ENCODE results near the gene RNU5D-1. TPM values are rescaled to one million over a fixed set of nuclear protein-coding genes. Genes with fewer than 3 reads are reported as not detected.
"Not testable (repeated sequence)": the region's sequence is repeated elsewhere in the genome, so short reads cannot be mapped to it uniquely, and the experiment has no call there.

RNU5D-1 gene
- total and polyA plus RNA-seq, 10 of the 15 experiments (the other 5 are each of a cell fraction or from before 2014, with no cell fraction given) = not detected

DNA sequence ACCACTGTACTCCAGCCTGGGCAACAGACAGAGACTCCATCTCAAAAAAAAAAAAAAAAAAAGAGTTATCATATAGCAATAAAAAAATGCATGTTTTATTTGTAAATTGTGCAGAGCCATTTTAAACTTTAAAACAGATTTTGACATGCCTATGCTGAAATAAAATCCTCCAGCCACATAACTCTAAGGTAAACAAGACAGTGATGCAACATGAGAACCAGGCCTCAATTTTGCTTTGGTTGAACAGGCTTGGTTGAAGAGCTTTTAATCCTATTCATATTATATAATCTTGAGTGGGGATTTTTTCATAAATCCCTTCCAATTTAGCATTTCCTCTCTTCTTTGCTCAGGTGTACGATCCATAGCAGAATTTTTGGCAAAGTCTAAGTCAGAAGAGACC, 30.4 kb downstream of the RNU5D-1 start:
- ChIA-PET POLR2A (interaction anchor here (0.5 kb wide), 1 partner anchor 83 kb away, joined by 3 read pairs; no protein-coding TSS in a partner anchor), RAD21 (ENCODE audit: unreplicated experiment) (no interaction called here), SMC1A (ENCODE audit: uncharacterized antibody, unreplicated experiment) (interaction anchor here (1.0 kb wide), 1 partner anchor 52 kb away, joined by 3 read pairs; no protein-coding TSS in a partner anchor), CTCF (no interaction called here)
- FAIRE-seq (no peak), DNase-seq (ENCODE audit: low read depth, low spot score) (no peak), ATAC-seq (no peak)
- H3K4me3 ChIP-seq = no peak overlapping the region
- no peaks in the 10 kb centered on the region for H3K27me3 ChIP-seq (replicated peaks in 1 of 2; ENCODE audit: control insufficient read depth in 2 of 2, insufficient read depth in 2 of 2, low read length in 1 of 2)
- H3K4me2 ChIP-seq (ENCODE audit: control insufficient read depth, insufficient read depth) = no peak overlapping the region
- H3K79me2 ChIP-seq (ENCODE audit: control insufficient read depth, insufficient read depth, low read length) = no peaks in the 10 kb centered on the region
- WGBS (ENCODE audit: insufficient coverage, insufficient replicate concordance, low lambda C conversion rate, missing lambda C conversion rate) = 100% methylated on average over 1 of the region's 1 CpG
- H3K36me3 ChIP-seq (ENCODE audit: control insufficient read depth in 2 of 2, insufficient read depth in 2 of 2, low read length in 1 of 2) = no peaks in the 10 kb centered on the region
- H4K20me1 ChIP-seq (ENCODE audit: control insufficient read depth, insufficient read depth) = no peaks in the 10 kb centered on the region
- no TSS peak for BruUV-seq (replicated peaks)
- no peak overlapping the region for H2AFZ ChIP-seq (ENCODE audit: control insufficient read depth, low read depth, low read length)
- no peaks in the 10 kb centered on the region for H3K9me3 ChIP-seq (replicated peaks; ENCODE audit: control insufficient read depth, insufficient read depth, low read length)
- intact Hi-C loops (cut with micrococcal nuclease; ENCODE audit: unreplicated experiment) (no loop called here), in situ Hi-C loops (cut with MboI) (no loop called here)
- no peak overlapping the region for H3K9ac ChIP-seq (ENCODE audit: control insufficient read depth, insufficient read depth, low read length)
- H3K4me1 ChIP-seq (ENCODE audit: control insufficient read depth, insufficient read depth, low read length) = peaks cover 29% of the 10 kb centered on the region
- TF ChIP-seq, protein P1, sequence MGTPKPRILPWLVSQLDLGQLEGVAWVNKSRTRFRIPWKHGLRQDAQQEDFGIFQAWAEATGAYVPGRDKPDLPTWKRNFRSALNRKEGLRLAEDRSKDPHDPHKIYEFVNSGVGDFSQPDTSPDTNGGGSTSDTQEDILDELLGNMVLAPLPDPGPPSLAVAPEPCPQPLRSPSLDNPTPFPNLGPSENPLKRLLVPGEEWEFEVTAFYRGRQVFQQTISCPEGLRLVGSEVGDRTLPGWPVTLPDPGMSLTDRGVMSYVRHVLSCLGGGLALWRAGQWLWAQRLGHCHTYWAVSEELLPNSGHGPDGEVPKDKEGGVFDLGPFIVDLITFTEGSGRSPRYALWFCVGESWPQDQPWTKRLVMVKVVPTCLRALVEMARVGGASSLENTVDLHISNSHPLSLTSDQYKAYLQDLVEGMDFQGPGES (IDR thresholded peaks at IDR 0.05) = no peak
- TF ChIP-seq, protein P2, sequence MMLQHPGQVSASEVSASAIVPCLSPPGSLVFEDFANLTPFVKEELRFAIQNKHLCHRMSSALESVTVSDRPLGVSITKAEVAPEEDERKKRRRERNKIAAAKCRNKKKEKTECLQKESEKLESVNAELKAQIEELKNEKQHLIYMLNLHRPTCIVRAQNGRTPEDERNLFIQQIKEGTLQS (IDR thresholded peaks at IDR 0.05; ENCODE audit: borderline replicate concordance, extremely low read depth, low read depth, low read length) = no peak
- TF ChIP-seq, protein P3, sequence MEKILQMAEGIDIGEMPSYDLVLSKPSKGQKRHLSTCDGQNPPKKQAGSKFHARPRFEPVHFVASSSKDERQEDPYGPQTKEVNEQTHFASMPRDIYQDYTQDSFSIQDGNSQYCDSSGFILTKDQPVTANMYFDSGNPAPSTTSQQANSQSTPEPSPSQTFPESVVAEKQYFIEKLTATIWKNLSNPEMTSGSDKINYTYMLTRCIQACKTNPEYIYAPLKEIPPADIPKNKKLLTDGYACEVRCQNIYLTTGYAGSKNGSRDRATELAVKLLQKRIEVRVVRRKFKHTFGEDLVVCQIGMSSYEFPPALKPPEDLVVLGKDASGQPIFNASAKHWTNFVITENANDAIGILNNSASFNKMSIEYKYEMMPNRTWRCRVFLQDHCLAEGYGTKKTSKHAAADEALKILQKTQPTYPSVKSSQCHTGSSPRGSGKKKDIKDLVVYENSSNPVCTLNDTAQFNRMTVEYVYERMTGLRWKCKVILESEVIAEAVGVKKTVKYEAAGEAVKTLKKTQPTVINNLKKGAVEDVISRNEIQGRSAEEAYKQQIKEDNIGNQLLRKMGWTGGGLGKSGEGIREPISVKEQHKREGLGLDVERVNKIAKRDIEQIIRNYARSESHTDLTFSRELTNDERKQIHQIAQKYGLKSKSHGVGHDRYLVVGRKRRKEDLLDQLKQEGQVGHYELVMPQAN (conservative IDR thresholded peaks at IDR 0.05) = no peak
- TF ChIP-seq SMAD1 (IDR thresholded peaks at IDR 0.05; ENCODE audit: low read depth, partially characterized antibody) (no peak), SUZ12 (IDR thresholded peaks at IDR 0.05; ENCODE audit: unreplicated experiment) (no peak), CREM (IDR thresholded peaks at IDR 0.05; ENCODE audit: low read depth) (no peak), ASH2L (IDR thresholded peaks at IDR 0.05; ENCODE audit: borderline replicate concordance, low read depth) (no peak), BMI1 (IDR thresholded peaks at IDR 0.05; ENCODE audit: borderline replicate concordance) (no peak), GATAD2B (conservative IDR thresholded peaks at IDR 0.05; ENCODE audit: low read depth) (no peak), IRF4 (IDR thresholded peaks at IDR 0.05; ENCODE audit: low read depth, low read length) (no peak)
- TF ChIP-seq, protein P4, sequence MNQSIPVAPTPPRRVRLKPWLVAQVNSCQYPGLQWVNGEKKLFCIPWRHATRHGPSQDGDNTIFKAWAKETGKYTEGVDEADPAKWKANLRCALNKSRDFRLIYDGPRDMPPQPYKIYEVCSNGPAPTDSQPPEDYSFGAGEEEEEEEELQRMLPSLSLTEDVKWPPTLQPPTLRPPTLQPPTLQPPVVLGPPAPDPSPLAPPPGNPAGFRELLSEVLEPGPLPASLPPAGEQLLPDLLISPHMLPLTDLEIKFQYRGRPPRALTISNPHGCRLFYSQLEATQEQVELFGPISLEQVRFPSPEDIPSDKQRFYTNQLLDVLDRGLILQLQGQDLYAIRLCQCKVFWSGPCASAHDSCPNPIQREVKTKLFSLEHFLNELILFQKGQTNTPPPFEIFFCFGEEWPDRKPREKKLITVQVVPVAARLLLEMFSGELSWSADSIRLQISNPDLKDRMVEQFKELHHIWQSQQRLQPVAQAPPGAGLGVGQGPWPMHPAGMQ (IDR thresholded peaks at IDR 0.05; ENCODE audit: borderline replicate concordance) = no peak
- H3K27ac ChIP-seq (ENCODE audit: control insufficient read depth, insufficient read depth) = no peak overlapping the region

DNA sequence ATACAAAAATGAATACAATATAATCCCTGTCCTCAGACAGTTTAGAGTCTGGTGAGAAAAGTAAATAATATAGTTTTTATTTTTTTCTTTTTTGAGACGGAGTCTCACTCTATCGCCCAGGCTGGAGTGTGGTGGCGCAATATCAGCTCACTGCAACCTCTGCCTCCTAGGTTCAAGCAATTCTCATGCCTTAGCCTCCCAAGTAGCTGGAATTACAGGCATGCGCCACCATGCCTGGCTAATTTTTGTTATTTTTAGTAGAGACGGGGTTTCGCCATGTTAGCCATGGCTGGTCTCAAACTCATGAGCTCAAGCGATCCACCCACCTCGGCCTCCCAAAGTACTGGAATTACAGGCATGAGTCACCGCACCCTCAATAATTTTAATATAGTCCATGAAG, 31.6 kb downstream of the RNU5D-1 start:
- ATAC-seq; in situ Hi-C loops (cut with MboI); H3K4me3 ChIP-seq; DNase-seq (ENCODE audit: low read depth, low spot score); H3K9me3 ChIP-seq (replicated peaks; ENCODE audit: control insufficient read depth, insufficient read depth, low read length); FAIRE-seq; H3K9ac ChIP-seq (ENCODE audit: control insufficient read depth, insufficient read depth, low read length); SMC1A ChIA-PET (ENCODE audit: uncharacterized antibody, unreplicated experiment); H3K4me2 ChIP-seq (ENCODE audit: control insufficient read depth, insufficient read depth); H3K79me2 ChIP-seq (ENCODE audit: control insufficient read depth, insufficient read depth, low read length); BruUV-seq (replicated peaks); H4K20me1 ChIP-seq (ENCODE audit: control insufficient read depth, insufficient read depth); H3K27me3 ChIP-seq (replicated peaks in 1 of 2; ENCODE audit: control insufficient read depth in 2 of 2, insufficient read depth in 2 of 2, low read length in 1 of 2); RAD21 ChIA-PET (ENCODE audit: unreplicated experiment); H3K36me3 ChIP-seq (ENCODE audit: control insufficient read depth in 2 of 2, insufficient read depth in 2 of 2, low read length in 1 of 2); intact Hi-C loops (cut with micrococcal nuclease; ENCODE audit: unreplicated experiment); POLR2A ChIA-PET; H2AFZ ChIP-seq (ENCODE audit: control insufficient read depth, low read depth, low read length); H3K27ac ChIP-seq (ENCODE audit: control insufficient read depth, insufficient read depth): not testable (repeated sequence)
- CTCF ChIA-PET = interaction anchor here (5.3 kb wide), 1 partner anchor 13 kb away, joined by 30 read pairs; no protein-coding TSS in a partner anchor
- peaks cover 41% of the 10 kb centered on the region for H3K4me1 ChIP-seq (ENCODE audit: control insufficient read depth, insufficient read depth, low read length)
- 94% methylated on average over 9 of the region's 9 CpGs for WGBS (ENCODE audit: insufficient coverage, insufficient replicate concordance, low lambda C conversion rate, missing lambda C conversion rate)
